PC-3 (cell line): Measurements from ENCODE around the gene TCHHL1.

ENCODE experiments used
- EZH2 ChIP-seq: fragments of 300-600 bp; sonication (generic); IDR thresholded peaks from one replicate; pipeline ENCODE4 v1.6.1; 2017; ENCODE audit warnings: antibody characterized with exemption, mild to moderate bottlenecking, low read length; ENCODE audit not compliant: unreplicated experiment
- EZH2phosphoT487 ChIP-seq: fragments of 300-600 bp; sonication (generic); IDR thresholded peaks from 2 replicates; pipeline ENCODE4 v1.6.1; 2018; ENCODE audit warnings: mild to moderate bottlenecking, antibody characterized with exemption, low read length, borderline replicate concordance
- TF ChIP-seq, protein P1 (sequence below): fragments of 300-600 bp; sonication (generic); conservative IDR thresholded peaks from 2 replicates; pipeline ENCODE4 v1.5.1; 2017; ENCODE audit warnings: antibody characterized with exemption, low read depth, mild to moderate bottlenecking, low read length

DNA sequence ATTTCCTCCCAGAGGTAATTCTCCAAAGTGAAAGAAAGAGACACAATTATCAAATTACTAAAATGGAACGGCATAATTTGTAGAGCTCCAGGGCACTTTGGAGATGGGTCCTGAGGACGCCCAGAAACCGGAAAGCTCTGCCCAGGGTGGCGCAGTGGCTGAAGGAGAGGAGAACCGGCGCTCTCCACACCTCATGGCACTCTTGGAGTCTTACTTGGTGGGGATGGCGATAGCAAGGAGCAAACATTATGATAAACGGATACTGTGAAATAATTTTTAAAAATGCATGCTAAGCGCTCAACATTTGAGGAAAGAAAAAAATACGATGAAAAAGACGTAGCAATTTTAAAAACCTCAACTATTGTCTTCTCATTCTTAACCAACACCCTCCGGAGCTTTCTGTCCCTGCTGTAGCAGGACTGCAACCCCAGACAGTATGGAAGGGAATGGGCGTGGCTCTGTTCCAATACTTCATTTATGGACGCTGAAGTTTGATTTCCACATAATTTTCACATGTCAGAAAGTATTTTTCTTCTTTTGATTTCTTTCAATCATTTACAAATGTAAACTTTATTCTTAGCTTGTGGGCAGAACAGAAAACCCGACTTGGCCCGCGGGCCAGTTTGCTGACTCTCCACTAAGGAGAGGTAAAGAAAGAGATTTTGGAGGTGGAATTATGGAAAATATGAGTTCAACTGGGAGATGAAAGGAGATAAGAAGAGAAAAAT is 53.2 kb downstream of the TCHHL1 start:
- TF ChIP-seq, protein P1, sequence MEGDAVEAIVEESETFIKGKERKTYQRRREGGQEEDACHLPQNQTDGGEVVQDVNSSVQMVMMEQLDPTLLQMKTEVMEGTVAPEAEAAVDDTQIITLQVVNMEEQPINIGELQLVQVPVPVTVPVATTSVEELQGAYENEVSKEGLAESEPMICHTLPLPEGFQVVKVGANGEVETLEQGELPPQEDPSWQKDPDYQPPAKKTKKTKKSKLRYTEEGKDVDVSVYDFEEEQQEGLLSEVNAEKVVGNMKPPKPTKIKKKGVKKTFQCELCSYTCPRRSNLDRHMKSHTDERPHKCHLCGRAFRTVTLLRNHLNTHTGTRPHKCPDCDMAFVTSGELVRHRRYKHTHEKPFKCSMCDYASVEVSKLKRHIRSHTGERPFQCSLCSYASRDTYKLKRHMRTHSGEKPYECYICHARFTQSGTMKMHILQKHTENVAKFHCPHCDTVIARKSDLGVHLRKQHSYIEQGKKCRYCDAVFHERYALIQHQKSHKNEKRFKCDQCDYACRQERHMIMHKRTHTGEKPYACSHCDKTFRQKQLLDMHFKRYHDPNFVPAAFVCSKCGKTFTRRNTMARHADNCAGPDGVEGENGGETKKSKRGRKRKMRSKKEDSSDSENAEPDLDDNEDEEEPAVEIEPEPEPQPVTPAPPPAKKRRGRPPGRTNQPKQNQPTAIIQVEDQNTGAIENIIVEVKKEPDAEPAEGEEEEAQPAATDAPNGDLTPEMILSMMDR: no peak
- TF ChIP-seq EZH2 (no peak), EZH2phosphoT487 (no peak)
